ENCODE measurements around the gene WDR35.

GRCh38 chr2:20033322-20033721 is 43.4 kb upstream of the WDR35 start:
- TF ChIP-seq CTCF (conservative IDR thresholded peaks at IDR 0.05 in 1 of 2, IDR thresholded peaks at IDR 0.05 in 1 of 2; ENCODE audit: extremely low read depth in 1 of 2, insufficient read depth in 1 of 2, low read depth in 1 of 2, low read length in 2 of 2) (no peak), EZH2 (IDR thresholded peaks at IDR 0.05; ENCODE audit: borderline replicate concordance, low read length) (no peak)
